Gastrocnemius medialis (tissue), 4 donors: ENCODE measurements around the gene PRIM2.
"Not testable (repeated sequence)": the region's sequence is repeated elsewhere in the genome, so short reads cannot be mapped to it uniquely, and the experiment has no call there.

Experiments used
- POLR2A ChIP-seq, 2 donors: fragments of 450-650 bp; IDR thresholded peaks; one replicate each; pipeline ENCODE4 v1.6.1; 2017; ENCODE audit warnings: antibody characterized with exemption in 2 of 2, mild to moderate bottlenecking in 2 of 2, moderate library complexity in 2 of 2
- TF ChIP-seq, protein P1 (sequence below), 5 experiments: fragments of 450-650 bp in 3 of 5; fragments of 200-600 bp in 2 of 5; sonication (generic) in 2 of 5; IDR thresholded peaks in 4 of 5; conservative IDR thresholded peaks in 1 of 5; 1 replicate in 4 of 5; 2 replicates in 1 of 5; pipeline ENCODE4 v1.5.1; 2016 to 2019; ENCODE audit warnings: antibody characterized with exemption in 5 of 5, mild to moderate bottlenecking in 3 of 5, moderate library complexity in 3 of 5

DNA sequence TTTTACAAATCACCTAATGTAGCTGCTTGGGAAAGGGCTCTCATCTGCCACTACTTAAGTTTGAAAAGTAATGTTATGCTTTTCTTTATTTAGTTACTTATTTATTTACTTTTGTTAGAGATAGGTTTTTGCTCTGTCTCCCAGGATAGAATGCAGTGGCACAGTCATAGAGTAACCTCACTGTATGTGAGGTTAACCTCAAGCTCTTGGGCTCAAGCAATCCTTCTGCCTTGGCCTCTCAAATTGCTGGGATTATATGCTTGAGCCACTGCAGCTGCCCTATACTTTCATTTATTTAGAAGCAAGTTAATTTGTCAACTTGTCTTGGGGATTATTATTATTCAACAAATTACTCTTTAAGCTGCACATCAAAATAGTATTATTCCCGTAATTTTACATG lies 255.4 kb downstream of the PRIM2 start:
- TF ChIP-seq, protein P1, sequence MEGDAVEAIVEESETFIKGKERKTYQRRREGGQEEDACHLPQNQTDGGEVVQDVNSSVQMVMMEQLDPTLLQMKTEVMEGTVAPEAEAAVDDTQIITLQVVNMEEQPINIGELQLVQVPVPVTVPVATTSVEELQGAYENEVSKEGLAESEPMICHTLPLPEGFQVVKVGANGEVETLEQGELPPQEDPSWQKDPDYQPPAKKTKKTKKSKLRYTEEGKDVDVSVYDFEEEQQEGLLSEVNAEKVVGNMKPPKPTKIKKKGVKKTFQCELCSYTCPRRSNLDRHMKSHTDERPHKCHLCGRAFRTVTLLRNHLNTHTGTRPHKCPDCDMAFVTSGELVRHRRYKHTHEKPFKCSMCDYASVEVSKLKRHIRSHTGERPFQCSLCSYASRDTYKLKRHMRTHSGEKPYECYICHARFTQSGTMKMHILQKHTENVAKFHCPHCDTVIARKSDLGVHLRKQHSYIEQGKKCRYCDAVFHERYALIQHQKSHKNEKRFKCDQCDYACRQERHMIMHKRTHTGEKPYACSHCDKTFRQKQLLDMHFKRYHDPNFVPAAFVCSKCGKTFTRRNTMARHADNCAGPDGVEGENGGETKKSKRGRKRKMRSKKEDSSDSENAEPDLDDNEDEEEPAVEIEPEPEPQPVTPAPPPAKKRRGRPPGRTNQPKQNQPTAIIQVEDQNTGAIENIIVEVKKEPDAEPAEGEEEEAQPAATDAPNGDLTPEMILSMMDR (IDR thresholded peaks at IDR 0.05 in 4 of 5, conservative IDR thresholded peaks at IDR 0.05 in 1 of 5) = not testable (repeated sequence)
- TF ChIP-seq POLR2A (IDR thresholded peaks at IDR 0.05) = not testable (repeated sequence)
